Transverse colon (tissue), 4 donors: Measurements from ENCODE around the gene CENPL. TPM values are rescaled to one million over a fixed set of nuclear protein-coding genes. Genes with fewer than 3 reads are reported as not detected.

Experiments used
- DNase-seq: peaks from one replicate; pipeline ENCODE4 v3.0.0-alpha.2; 2019
- H3K27ac ChIP-seq, 4 donors: fragments of 200-600 bp; sonication (generic); 2 replicates each; pipeline ENCODE4 v1.5.1; 2016 to 2018; ENCODE audit warnings: inconsistent platforms in 4 of 4
- H3K27me3 ChIP-seq: fragments of 200-600 bp; sonication (generic); 2 replicates; pipeline ENCODE4 v1.5.1; 2017; ENCODE audit warnings: inconsistent platforms
- H3K36me3 ChIP-seq, 4 donors: fragments of 200-600 bp; sonication (generic); 2 replicates each; pipeline ENCODE4 v1.5.1; 2017 to 2019; ENCODE audit warnings: inconsistent platforms in 4 of 4
- H3K4me1 ChIP-seq, 4 donors: fragments of 200-600 bp; sonication (generic); 2 replicates each; pipeline ENCODE4 v1.5.1; 2017 to 2020; ENCODE audit warnings: inconsistent platforms in 4 of 4
- H3K4me3 ChIP-seq, 4 donors: fragments of 200-600 bp; sonication (generic); 1 replicate in 1 of 4; 2 replicates in 3 of 4; pipeline versions ENCODE4 v1.5.1 to v1.6.1; 2017 to 2019; ENCODE audit warnings: inconsistent platforms in 4 of 4
- H3K9me3 ChIP-seq, 2 donors: fragments of 200-600 bp; sonication (generic); 2 replicates each; pipeline ENCODE4 v1.5.1; 2017 to 2019; ENCODE audit warnings: inconsistent platforms in 2 of 2
- CTCF ChIP-seq, 5 experiments: fragments of 200-600 bp in 3 of 5; fragments of 450-650 bp in 2 of 5; sonication (generic) in 3 of 5; IDR thresholded peaks; 1 replicate in 2 of 5; 2 replicates in 3 of 5; pipeline ENCODE4 v1.5.1; 2016 to 2017; ENCODE audit warnings: antibody characterized with exemption in 5 of 5, inconsistent platforms in 3 of 5, mild to moderate bottlenecking in 2 of 5, moderate library complexity in 1 of 5
- EP300 ChIP-seq: sonication (generic); formaldehyde crosslinking; IDR thresholded peaks from one replicate; pipeline ENCODE4 v1.6.1; 2017; ENCODE audit warnings: antibody characterized with exemption, low read depth
- POLR2A ChIP-seq: fragments of 450-650 bp; IDR thresholded peaks from one replicate; pipeline ENCODE4 v1.6.1; 2016; ENCODE audit warnings: antibody characterized with exemption, mild to moderate bottlenecking, moderate library complexity
- POLR2AphosphoS5 ChIP-seq, 3 donors: sonication (generic); formaldehyde crosslinking; IDR thresholded peaks; one replicate each; pipeline ENCODE4 v1.6.1; 2016; ENCODE audit warnings: antibody characterized with exemption in 3 of 3
- WGBS, 2 donors: methylation state at CpG; one replicate each; pipeline ENCODE4 v1.1.5; 2018; ENCODE audit warnings: low coverage in 1 of 2; 5-methylcytosine and 5-hydroxymethylcytosine counted together
- in situ Hi-C, 4 donors: fragments of 200-750 bp; cut with MboI; loops; one replicate each; pipeline versions ENCODE4 v1.15.0 to v1.15.1; 2017; ENCODE audit warnings: low sequenced_read_pairs in 3 of 4, low pct_ligation_motif_present in 1 of 4, low pct_unique_long_range_greater_than_20kb in 1 of 4
- intact Hi-C: fragments of 100-400 bp; cut with DNase I; formaldehyde crosslinking; loops from one replicate; pipeline ENCODE4 v1.15.1; 2023; ENCODE audit warnings: low total_unique reads
- total RNA-seq, 4 donors: library from RNA; depleted of rRNA; stranded (reverse); fragments of >200 nt; gene quantifications; one replicate each; pipeline ENCODE4 v1.1.0, GENCODE V29; 2016

The CENPL gene
- total RNA-seq, 4 donors from 2014 or later = 4.3 to 6.7 (median 4.9) TPM; not detected in 1

DNA sequence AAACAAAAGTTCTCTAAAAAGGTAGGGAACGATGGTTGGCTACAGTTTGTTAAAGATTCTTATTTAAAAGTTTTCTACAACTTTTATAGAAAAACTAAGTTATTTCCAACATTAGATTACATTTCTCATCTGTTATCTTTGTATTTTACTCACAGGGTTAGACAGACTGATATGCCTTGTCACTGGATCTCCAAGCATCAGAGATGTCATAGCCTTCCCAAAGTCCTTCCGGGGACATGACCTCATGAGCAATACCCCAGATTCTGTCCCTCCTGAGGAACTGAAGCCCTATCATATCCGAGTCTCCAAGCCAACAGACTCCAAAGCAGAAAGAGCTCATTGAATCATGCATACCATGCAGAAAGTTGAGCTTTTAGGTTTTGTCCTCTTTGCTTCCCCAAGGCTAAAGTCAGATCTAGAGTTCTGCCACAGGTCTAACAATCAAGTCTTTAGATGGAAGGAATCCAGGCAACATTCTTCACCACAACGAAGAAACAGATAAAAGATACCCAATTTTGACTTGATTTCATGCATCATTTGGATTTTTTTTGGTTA, 32.8 kb upstream of the CENPL start:
- H3K27me3 ChIP-seq = no peaks in the 10 kb centered on the region
- H3K4me1 ChIP-seq = no peaks in the 10 kb centered on the region
- TF ChIP-seq POLR2AphosphoS5 (IDR thresholded peaks at IDR 0.05) = no peak
- no peak for TF ChIP-seq POLR2A
- no peak for TF ChIP-seq CTCF (IDR thresholded peaks at IDR 0.05)
- TF ChIP-seq EP300 = no peak
- H3K36me3 ChIP-seq = peaks cover 0 to 53% (median 16%) of the 10 kb centered on the region in 4 donors
- intact Hi-C loops (no loop called here), in situ Hi-C loops (no loop called here)
- H3K9me3 ChIP-seq = no peaks in the 10 kb centered on the region
- WGBS, 2 donors = 89 to 93% methylated on average over 4 of the region's 4 CpGs
- no peak overlapping the region for H3K4me3 ChIP-seq
- H3K27ac ChIP-seq = no peak overlapping the region
- DNase-seq = no peak

- H3K9me3 ChIP-seq = no peaks in the 10 kb centered on the region
- no peak for TF ChIP-seq EP300
- H3K4me1 ChIP-seq = no peaks in the 10 kb centered on the region
- H3K27ac ChIP-seq = no peak overlapping the region
- in situ Hi-C loops = no loop called here
- no peaks in the 10 kb centered on the region for H3K27me3 ChIP-seq
- H3K4me3 ChIP-seq = no peak overlapping the region
- intact Hi-C loops = no loop called here
- 93 to 94% methylated on average over 2 of the region's 2 CpGs for WGBS, 2 donors
- H3K36me3 ChIP-seq = peaks cover 0 to 54% (median 16%) of the 10 kb centered on the region in 4 donors
- DNase-seq = no peak
Observed at GRCh38 chr1:173856903-173857302, 32.2 kb upstream of the CENPL start.

DNA sequence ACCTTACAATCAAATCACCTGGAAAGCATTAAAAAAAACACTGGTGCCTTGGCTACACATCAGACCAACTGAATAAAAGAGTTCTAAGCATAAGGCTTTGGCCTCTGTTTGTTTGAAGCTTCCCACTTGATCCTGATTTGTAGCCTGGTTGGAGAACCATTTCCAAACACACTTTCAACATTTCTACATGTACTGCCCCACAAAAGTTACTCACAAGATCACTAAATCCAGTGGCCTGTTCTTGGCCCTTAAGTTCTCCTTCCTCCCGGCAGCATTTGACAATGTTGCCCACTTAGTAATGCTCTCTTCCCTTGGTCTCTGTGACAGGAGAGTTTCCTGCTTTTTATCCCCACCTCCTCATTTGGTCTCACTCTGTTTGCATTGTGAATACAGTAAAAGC, 31.3 kb upstream of the CENPL start:
- H3K9me3 ChIP-seq = no peaks in the 10 kb centered on the region
- DNase-seq = no peak
- TF ChIP-seq CTCF (IDR thresholded peaks at IDR 0.05) (no peak), POLR2A (no peak), POLR2AphosphoS5 (IDR thresholded peaks at IDR 0.05) (no peak), EP300 (no peak)
- in situ Hi-C loops (no loop called here), intact Hi-C loops (no loop called here)
- H3K27ac ChIP-seq = no peak overlapping the region
- no peaks in the 10 kb centered on the region for H3K4me1 ChIP-seq
- no peaks in the 10 kb centered on the region for H3K27me3 ChIP-seq
- H3K36me3 ChIP-seq = peaks cover 0 to 62% (median 17%) of the 10 kb centered on the region in 4 donors
- no peak overlapping the region for H3K4me3 ChIP-seq
- WGBS, 2 donors = 60 to 90% methylated on average over 1 of the region's 1 CpG

DNA sequence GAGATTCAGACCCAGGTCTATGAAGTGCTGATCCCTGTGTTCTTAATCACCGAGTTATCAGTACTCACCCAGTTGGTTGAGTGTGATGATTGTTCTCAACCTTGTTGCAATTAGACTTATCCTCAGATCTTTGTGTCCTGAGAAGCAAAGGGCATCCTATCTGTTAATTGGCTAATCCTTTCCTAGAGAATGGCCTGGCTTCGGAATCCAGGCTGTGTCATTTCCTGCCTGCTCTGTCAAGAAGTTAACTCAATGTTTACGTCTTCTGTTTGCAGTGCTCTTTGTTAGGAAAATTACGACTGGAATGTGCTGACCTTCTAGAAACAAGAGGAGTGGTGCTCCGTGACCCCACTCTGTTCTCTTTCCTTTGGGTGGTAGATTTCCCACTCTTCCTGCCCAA, 28.4 kb upstream of the CENPL start:
- Histone ChIP-seq H3K4me1 (no peaks in the 10 kb centered on the region), H3K4me3 (no peak overlapping the region), H3K27me3 (no peaks in the 10 kb centered on the region), H3K36me3 (peaks cover 0 to 57% (median 14%) of the 10 kb centered on the region in 4 donors), H3K27ac (no peak overlapping the region), H3K9me3 (no peaks in the 10 kb centered on the region)
- in situ Hi-C loops (no loop called here), intact Hi-C loops (no loop called here)
- TF ChIP-seq EP300 (no peak), CTCF (IDR thresholded peaks at IDR 0.05) (no peak), POLR2AphosphoS5 (IDR thresholded peaks at IDR 0.05) (no peak), POLR2A (no peak)
- no peak for DNase-seq
- 58 to 70% methylated on average over 4 to 5 of the region's 5 CpGs for WGBS, 2 donors

GRCh38 chr1:173852105-173852504, 27.4 kb upstream of the CENPL start:
- WGBS, 2 donors = 83 to 85% methylated on average over 4 of the region's 4 CpGs
- intact Hi-C loops = no loop called here
- Histone ChIP-seq H3K36me3 (peaks cover 0 to 49% (median 11%) of the 10 kb centered on the region in 4 donors), H3K27me3 (no peaks in the 10 kb centered on the region), H3K27ac (no peak overlapping the region), H3K4me3 (no peak overlapping the region), H3K9me3 (no peaks in the 10 kb centered on the region), H3K4me1 (no peaks in the 10 kb centered on the region)
- TF ChIP-seq EP300 (no peak), CTCF (IDR thresholded peaks at IDR 0.05) (no peak), POLR2A (no peak), POLR2AphosphoS5 (IDR thresholded peaks at IDR 0.05) (no peak)
- no peak for DNase-seq
- in situ Hi-C loops = no loop called here
